H9 (cell line): Measurements from ENCODE around the gene RPS24. TPM values are rescaled to one million over a fixed set of nuclear protein-coding genes. Genes with fewer than 3 reads are reported as not detected.

Experiments used
- DNase-seq: peaks from one replicate; pipeline ENCODE4 v3.0.0-alpha.2; 2017
- H2AFZ ChIP-seq: one replicate; pipeline ENCODE4 v1.6.1; 2013; ENCODE audit warnings: mild to moderate bottlenecking, low read length, control low read depth, moderate library complexity
- H2AK5ac ChIP-seq: 2 replicates; pipeline ENCODE4 v1.6.1; 2013; ENCODE audit warnings: low read length, control low read depth, mixed read lengths; ENCODE audit not compliant: insufficient read length
- H2BK120ac ChIP-seq: one replicate; pipeline ENCODE4 v1.6.1; 2013; ENCODE audit warnings: low read depth, mild to moderate bottlenecking, low read length, control low read depth, inconsistent platforms; ENCODE audit not compliant: poor library complexity, severe bottlenecking
- H2BK12ac ChIP-seq: 2 replicates; pipeline ENCODE4 v1.6.1; 2013; ENCODE audit warnings: low read length, control low read depth, mixed read lengths, low read depth; ENCODE audit not compliant: insufficient read length
- H2BK15ac ChIP-seq: 2 replicates; pipeline ENCODE4 v1.6.1; 2013; ENCODE audit warnings: low read depth, low read length, control low read depth
- H2BK20ac ChIP-seq: one replicate; pipeline ENCODE4 v1.6.1; 2013; ENCODE audit warnings: low read depth, mild to moderate bottlenecking, low read length, control low read depth, inconsistent platforms; ENCODE audit not compliant: poor library complexity, severe bottlenecking
- H2BK5ac ChIP-seq: 2 replicates; pipeline ENCODE4 v1.6.1; 2013; ENCODE audit warnings: low read length, control low read depth, mixed read lengths; ENCODE audit not compliant: insufficient read length
- H3K14ac ChIP-seq: 2 replicates; pipeline ENCODE4 v1.6.1; 2013; ENCODE audit warnings: low read length, control low read depth; ENCODE audit not compliant: insufficient read depth
- H3K18ac ChIP-seq: 2 replicates; pipeline ENCODE4 v1.6.1; 2013; ENCODE audit warnings: low read depth, mild to moderate bottlenecking, mixed read lengths, low read length, control low read depth; ENCODE audit not compliant: insufficient read length
- H3K23ac ChIP-seq: 2 replicates; pipeline ENCODE4 v1.6.1; 2013; ENCODE audit warnings: low read length, control low read depth, mixed read lengths, low read depth; ENCODE audit not compliant: insufficient read length
- H3K23me2 ChIP-seq: 2 replicates; pipeline ENCODE4 v1.6.1; 2013; ENCODE audit warnings: low read depth, mild to moderate bottlenecking, mixed read lengths, low read length, control low read depth; ENCODE audit not compliant: insufficient read length, poor library complexity, severe bottlenecking
- H3K27ac ChIP-seq: 2 replicates; pipeline ENCODE4 v1.5.1; 2013; ENCODE audit warnings: low read length, control low read depth, mixed read lengths, low read depth; ENCODE audit not compliant: insufficient read length
- H3K27me3 ChIP-seq: 2 replicates; pipeline ENCODE4 v1.6.1; 2013; ENCODE audit warnings: low read length, control low read depth, inconsistent platforms; ENCODE audit not compliant: insufficient read depth
- H3K4ac ChIP-seq: 2 replicates; pipeline ENCODE4 v1.6.1; 2013; ENCODE audit warnings: low read depth, mild to moderate bottlenecking, control low read depth, inconsistent platforms, low read length, moderate library complexity
- H3K4me1 ChIP-seq: 2 replicates; pipeline ENCODE4 v1.6.1; 2013; ENCODE audit warnings: low read length, control low read depth, inconsistent platforms; ENCODE audit not compliant: insufficient read depth
- H3K4me2 ChIP-seq: 2 replicates; pipeline ENCODE4 v1.6.1; 2013; ENCODE audit warnings: low read length, control low read depth, mixed read lengths; ENCODE audit not compliant: insufficient read length, insufficient read depth
- H3K56ac ChIP-seq: 2 replicates; pipeline ENCODE4 v1.6.1; 2013; ENCODE audit warnings: low read depth, mild to moderate bottlenecking, mixed read lengths, low read length, control low read depth; ENCODE audit not compliant: insufficient read length
- H3K79me1 ChIP-seq: 2 replicates; pipeline ENCODE4 v1.6.1; 2013; ENCODE audit warnings: low read depth, mild to moderate bottlenecking, moderate library complexity, low read length, control low read depth, inconsistent platforms; ENCODE audit not compliant: insufficient read depth, poor library complexity, severe bottlenecking
- H3K79me2 ChIP-seq: 2 replicates; pipeline ENCODE4 v1.6.1; 2013; ENCODE audit warnings: low read length, control low read depth, inconsistent platforms; ENCODE audit not compliant: insufficient read depth
- H3K9ac ChIP-seq: 2 replicates; pipeline ENCODE4 v1.6.1; 2013; ENCODE audit warnings: low read length, control low read depth, mixed read lengths; ENCODE audit not compliant: insufficient read length; ENCODE audit errors: extremely low read depth
- H3K9me3 ChIP-seq: one replicate; pipeline ENCODE4 v1.6.1; 2013; ENCODE audit warnings: low read depth, low read length, inconsistent platforms; ENCODE audit not compliant: control insufficient read depth
- H3T11ph ChIP-seq: one replicate; pipeline ENCODE4 v1.6.1; 2013; ENCODE audit warnings: mild to moderate bottlenecking, low read length, control low read depth, inconsistent platforms
- H4K20me1 ChIP-seq: one replicate; pipeline ENCODE4 v1.6.1; 2013; ENCODE audit not compliant: control insufficient read depth, insufficient read length, insufficient read depth
- H4K5ac ChIP-seq: 2 replicates; pipeline ENCODE4 v1.6.1; 2013; ENCODE audit warnings: low read depth, mild to moderate bottlenecking, mixed read lengths, low read length, control low read depth; ENCODE audit not compliant: insufficient read length
- H4K8ac ChIP-seq: replicated peaks from 2 replicates; pipeline ENCODE4 v1.6.1; 2013; ENCODE audit warnings: low read length, control low read depth, mixed read lengths, low read depth; ENCODE audit not compliant: insufficient read length
- H4K91ac ChIP-seq: 2 replicates; pipeline ENCODE4 v1.6.1; 2013; ENCODE audit warnings: low read depth, mild to moderate bottlenecking, moderate library complexity, mixed read lengths, low read length, control low read depth; ENCODE audit not compliant: insufficient read length
- H3K27ac Mint-ChIP-seq, 3 experiments: 2 replicates in 2 of 3; 3 replicates in 1 of 3; pipeline ENCODE4 v1.8.0; 2020 to 2021; ENCODE audit warnings: mixed read lengths in 3 of 3, mild to moderate bottlenecking in 1 of 3, moderate library complexity in 1 of 3
- H3K27me3 Mint-ChIP-seq: 2 replicates; pipeline ENCODE4 v1.8.0; 2021; ENCODE audit warnings: low read depth, mild to moderate bottlenecking, moderate library complexity, mixed read lengths
- H3K36me3 Mint-ChIP-seq, 3 experiments: 2 replicates in 2 of 3; 3 replicates in 1 of 3; pipeline ENCODE4 v1.8.0; 2020 to 2021; ENCODE audit warnings: low read depth in 3 of 3, mixed read lengths in 3 of 3; ENCODE audit not compliant: insufficient read depth in 1 of 3
- H3K4me1 Mint-ChIP-seq, 2 experiments: 2 replicates each; pipeline ENCODE4 v1.8.0; 2020; ENCODE audit warnings: mixed read lengths in 2 of 2
- H3K4me3 Mint-ChIP-seq, 2 experiments: 2 replicates in 1 of 2; 3 replicates in 1 of 2; pipeline ENCODE4 v1.8.0; 2020 to 2021; ENCODE audit warnings: mild to moderate bottlenecking in 2 of 2, mixed read lengths in 2 of 2, moderate library complexity in 1 of 2
- H3K9me3 Mint-ChIP-seq, 2 experiments: 2 replicates in 1 of 2; 3 replicates in 1 of 2; pipeline ENCODE4 v1.8.0; 2020; ENCODE audit warnings: mild to moderate bottlenecking in 2 of 2, mixed read lengths in 2 of 2, moderate library complexity in 1 of 2
- CTCF ChIP-seq: fragments of 200-600 bp; sonication (generic); conservative IDR thresholded peaks from 3 replicates; pipeline ENCODE4 v1.8.0; 2021; ENCODE audit warnings: antibody characterized with exemption, mild to moderate bottlenecking
- WGBS: extraction: QIAGEN DNeasy Blood & Tissue Kit; methylation state at CpG from one replicate; pipeline ENCODE4 v1.1.7; 2013; ENCODE audit warnings: missing lambda C conversion rate, low lambda C conversion rate, mixed read lengths; ENCODE audit not compliant: insufficient read length; ENCODE audit errors: extremely low coverage; 5-methylcytosine and 5-hydroxymethylcytosine counted together
- total RNA-seq: library from RNA; stranded (reverse); gene quantifications from 2 replicates; pipeline ENCODE4 v1.2.1, GENCODE V29; 2021

The RPS24 gene
- total RNA-seq, 1 experiment from 2014 or later, result 1,966 TPM

- Histone ChIP-seq H2BK12ac (no peak overlapping the region), H3K9ac (no peak overlapping the region), H3K27ac (no peak overlapping the region), H3K27me3 (no peaks in the 10 kb centered on the region), H2BK5ac (no peak overlapping the region), H3K79me2 (no peaks in the 10 kb centered on the region), H4K8ac (no peak overlapping the region), H3K79me1 (no peaks in the 10 kb centered on the region), H3T11ph (no peak overlapping the region), H4K5ac (no peak overlapping the region), H2BK20ac (no peak overlapping the region), H3K18ac (no peak overlapping the region), H3K14ac (no peak overlapping the region), H4K20me1 (no peaks in the 10 kb centered on the region), H3K23ac (no peak overlapping the region), H3K4me2 (no peak overlapping the region), H2AK5ac (no peak overlapping the region), H4K91ac (no peak overlapping the region), H3K4ac (no peak overlapping the region), H3K23me2 (no peaks in the 10 kb centered on the region), H2AFZ (no peak overlapping the region), H3K9me3 (no peaks in the 10 kb centered on the region), H2BK15ac (no peak overlapping the region), H3K56ac (no peak overlapping the region), H2BK120ac (no peak overlapping the region), H3K4me1 (no peaks in the 10 kb centered on the region)
- Mint-ChIP-seq H3K36me3 (peaks cover 51 to 95% (median 92%) of the 10 kb centered on the region in 3 experiments), H3K4me3 (no peak overlapping the region), H3K27me3 (no peaks in the 10 kb centered on the region), H3K27ac (peak overlapping the region in 1 of 3 experiments; percentile 8; a peak in 1 of 7 replicates), H3K9me3 (no peaks in the 10 kb centered on the region; a peak in 1 of 5 replicates), H3K4me1 (no peaks in the 10 kb centered on the region)
- no CpG with 5 or more reads among the region's 4 CpGs for WGBS
- DNase-seq, result no peak
- no peak for TF ChIP-seq CTCF
Observed at GRCh38 chr10:77984986-77985385, 48.7 kb upstream of the RPS24 start.
